ENCODE results near the gene NME7.

DNA sequence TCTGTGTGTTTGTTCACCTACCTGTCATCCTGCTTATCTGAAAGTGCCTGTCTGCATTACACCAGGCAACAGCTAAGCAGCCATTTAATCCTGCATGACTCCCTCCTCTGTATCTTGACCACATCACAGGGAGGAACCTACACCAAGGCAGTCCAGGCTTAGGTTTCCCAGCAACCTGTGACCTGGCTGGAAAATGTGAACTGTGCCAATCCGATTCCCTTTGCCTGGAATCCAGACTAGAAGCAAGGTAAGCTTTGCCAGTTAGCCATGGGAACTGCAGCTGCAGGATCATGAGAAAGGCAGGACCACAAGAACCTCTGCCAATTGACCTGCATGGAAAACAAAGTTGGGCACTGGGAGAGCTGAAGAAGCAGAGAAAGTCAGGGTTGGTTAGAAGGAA lies 267.4 kb downstream of the NME7 start:
- TF ChIP-seq, protein P1, sequence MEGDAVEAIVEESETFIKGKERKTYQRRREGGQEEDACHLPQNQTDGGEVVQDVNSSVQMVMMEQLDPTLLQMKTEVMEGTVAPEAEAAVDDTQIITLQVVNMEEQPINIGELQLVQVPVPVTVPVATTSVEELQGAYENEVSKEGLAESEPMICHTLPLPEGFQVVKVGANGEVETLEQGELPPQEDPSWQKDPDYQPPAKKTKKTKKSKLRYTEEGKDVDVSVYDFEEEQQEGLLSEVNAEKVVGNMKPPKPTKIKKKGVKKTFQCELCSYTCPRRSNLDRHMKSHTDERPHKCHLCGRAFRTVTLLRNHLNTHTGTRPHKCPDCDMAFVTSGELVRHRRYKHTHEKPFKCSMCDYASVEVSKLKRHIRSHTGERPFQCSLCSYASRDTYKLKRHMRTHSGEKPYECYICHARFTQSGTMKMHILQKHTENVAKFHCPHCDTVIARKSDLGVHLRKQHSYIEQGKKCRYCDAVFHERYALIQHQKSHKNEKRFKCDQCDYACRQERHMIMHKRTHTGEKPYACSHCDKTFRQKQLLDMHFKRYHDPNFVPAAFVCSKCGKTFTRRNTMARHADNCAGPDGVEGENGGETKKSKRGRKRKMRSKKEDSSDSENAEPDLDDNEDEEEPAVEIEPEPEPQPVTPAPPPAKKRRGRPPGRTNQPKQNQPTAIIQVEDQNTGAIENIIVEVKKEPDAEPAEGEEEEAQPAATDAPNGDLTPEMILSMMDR (IDR thresholded peaks at IDR 0.05; ENCODE audit: low read depth, low read length), result no peak
- TF ChIP-seq EZH2phosphoT487 (IDR thresholded peaks at IDR 0.05; ENCODE audit: low read depth), result no peak

All from OCI-LY3 (cell line).